GM18505 (cell line): ENCODE measurements around the gene FBLIM1.

Source experiments
- ATAC-seq: cut with Tn5 transposase; IDR thresholded peaks from one replicate; pipeline ENCODE4 v1.9.1; 2021; ENCODE audit not compliant: unreplicated experiment
- POLR2A ChIP-seq: IDR thresholded peaks from 4 replicates; pipeline ENCODE4 v1.6.1; 2011; ENCODE audit warnings: borderline replicate concordance; ENCODE audit not compliant: insufficient read depth, insufficient read length; ENCODE audit errors: extremely low read depth

Gene FBLIM1

GRCh38 chr1:15724949-15725880 lies 33.4 kb upstream of the FBLIM1 start:
- TF ChIP-seq POLR2A, result no peak
- no peak for ATAC-seq

- no peak for TF ChIP-seq POLR2A
- ATAC-seq, result no peak
These were observed 32.1 kb upstream of the FBLIM1 start for GRCh38 chr1:15726508-15726907.

GRCh38 chr1:15727021-15727420 lies 31.6 kb upstream of the FBLIM1 start:
- ATAC-seq, result no peak
- TF ChIP-seq POLR2A, result no peak

GRCh38 chr1:15727424-15727823 lies 31.2 kb upstream of the FBLIM1 start:
- no peak for TF ChIP-seq POLR2A
- ATAC-seq, result no peak

- no peak for TF ChIP-seq POLR2A
- no peak for ATAC-seq
These were observed 30.6 kb upstream of the FBLIM1 start for GRCh38 chr1:15727866-15728534.

- no peak for ATAC-seq
- TF ChIP-seq POLR2A, result no peak
These were observed 29.5 kb upstream of the FBLIM1 start for GRCh38 chr1:15728937-15729657.

- no peak for TF ChIP-seq POLR2A
- ATAC-seq, result no peak
These were observed 28.2 kb upstream of the FBLIM1 start for GRCh38 chr1:15730423-15730822.

- no peak for ATAC-seq
- no peak for TF ChIP-seq POLR2A
These were observed 27.7 kb upstream of the FBLIM1 start for GRCh38 chr1:15730936-15731335.

GRCh38 chr1:15731735-15732685 lies 26.6 kb upstream of the FBLIM1 start:
- no peak for TF ChIP-seq POLR2A
- ATAC-seq, result no peak

GRCh38 chr1:15732686-15733081 lies 25.9 kb upstream of the FBLIM1 start:
- no peak for ATAC-seq
- no peak for TF ChIP-seq POLR2A

GRCh38 chr1:15733218-15733725 lies 25.3 kb upstream of the FBLIM1 start:
- no peak for ATAC-seq
- TF ChIP-seq POLR2A, result no peak

GRCh38 chr1:15733726-15734226 lies 24.8 kb upstream of the FBLIM1 start:
- TF ChIP-seq POLR2A, result no peak
- ATAC-seq, result no peak
